Activated naive CD4-positive, alpha-beta T cell treated with anti-CD3 and anti-CD28 coated beads for 36 hours (primary cell): Measurements from ENCODE around the gene ENO2. TPM values are rescaled to one million over a fixed set of nuclear protein-coding genes. Genes with fewer than 3 reads are reported as not detected.
"Not testable (repeated sequence)": the region's sequence is repeated elsewhere in the genome, so short reads cannot be mapped to it uniquely, and the experiment has no call there.

Experiments
- CTCF ChIA-PET: fragments of 350-600 bp; sonication (Branson Sonifier 250); formaldehyde crosslinking; loops from one replicate; lab custom pipeline; 2021; ENCODE audit warnings: antibody characterized with exemption; lab: Charles Lee
- DNase-seq: peaks from one replicate; pipeline ENCODE4 v3.0.0-alpha.2; 2020
- H3K27ac Mint-ChIP-seq: one replicate; pipeline ENCODE4 v1.8.0; 2021; ENCODE audit warnings: mild to moderate bottlenecking, mixed read lengths
- H3K27me3 Mint-ChIP-seq: one replicate; pipeline ENCODE4 v1.8.0; 2021; ENCODE audit warnings: low read depth, mixed read lengths
- H3K36me3 Mint-ChIP-seq: one replicate; pipeline ENCODE4 v1.8.0; 2021; ENCODE audit warnings: low read depth, mixed read lengths
- H3K4me1 Mint-ChIP-seq: one replicate; pipeline ENCODE4 v1.8.0; 2021; ENCODE audit warnings: low read depth, mixed read lengths
- H3K4me3 Mint-ChIP-seq: one replicate; pipeline ENCODE4 v1.8.0; 2021; ENCODE audit warnings: mild to moderate bottlenecking, moderate library complexity, mixed read lengths
- H3K9me3 Mint-ChIP-seq: one replicate; pipeline ENCODE4 v1.8.0; 2021; ENCODE audit warnings: mixed read lengths
- intact Hi-C: fragments of 100-400 bp; cut with micrococcal nuclease; formaldehyde crosslinking; loops from one replicate; pipeline ENCODE4 v1.15.1; 2023
- total RNA-seq, 2 experiments: library from RNA; stranded (reverse); gene quantifications; one replicate each; pipeline ENCODE4 v1.2.3, GENCODE V29; 2021

The ENO2 gene
- 100 to 1,000 TPM; 128 to 131 TPM for total RNA-seq

- Mint-ChIP-seq H3K4me1 (peaks cover 35% of the 10 kb centered on the region), H3K27ac (peak within 1 kb of the TSS; percentile 71), H3K36me3 (peaks cover 15% of the 10 kb centered on the region), H3K4me3 (peak within 1 kb of the TSS; percentile 89), H3K27me3 (no peaks in the 10 kb centered on the region), H3K9me3 (no peaks in the 10 kb centered on the region)
- intact Hi-C loops = loop anchor here (1.0 kb wide), 3 partner anchors 10 to 41 kb away; partner anchors contain the start of genes LRRC23 and SPSB2
- CTCF ChIA-PET = interaction anchor here (0.6 to 2.0 kb wide), 5 partner anchors 17 to 50 kb away, joined by 3 to 7 read pairs (median 3); partner anchors contain the start of genes C12orf57, RNU7-1 and SPSB2
- DNase-seq = peak; percentile 86
These were observed at the start of gene ENO2 for GRCh38 chr12:6914246-6914946. Gene ENO2 (plus strand): TSS chr12:6914580. CDS start chr12:6915833, 1,253 bp downstream.

DNA sequence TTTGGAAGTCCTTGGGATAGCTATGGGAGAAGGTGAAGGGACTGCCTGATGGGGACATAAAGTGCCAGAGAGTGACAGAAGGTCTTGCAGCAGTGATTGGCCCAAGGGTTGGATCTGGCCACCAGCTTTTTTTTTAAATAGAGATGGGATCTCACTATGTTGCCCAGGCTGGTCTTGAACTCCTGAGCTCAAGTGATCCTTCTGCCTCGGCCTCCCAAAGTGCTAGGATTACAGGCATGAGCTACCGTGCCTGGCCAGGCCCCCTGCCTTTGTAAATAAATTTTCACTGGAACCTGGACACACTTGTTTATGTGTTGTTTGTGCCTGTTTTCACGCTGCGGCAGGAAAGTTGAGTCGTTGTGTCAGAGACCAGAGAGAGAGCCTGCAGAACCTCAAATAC is 49.1 kb upstream of the ENO2 start:
- Mint-ChIP-seq H3K4me1 (peaks cover 30% of the 10 kb centered on the region), H3K36me3 (peaks cover 53% of the 10 kb centered on the region), H3K27ac (peak overlapping the region; percentile 10)
- CTCF ChIA-PET = interaction anchor here (0.7 to 3.4 kb wide), 3 partner anchors 13 to 112 kb away, joined by 3 to 18 read pairs (median 3); partner anchors contain the start of genes CDCA3, MLF2 and USP5
- H3K27me3 Mint-ChIP-seq, intact Hi-C loops, H3K4me3 Mint-ChIP-seq, H3K9me3 Mint-ChIP-seq, DNase-seq: not testable (repeated sequence)

DNA sequence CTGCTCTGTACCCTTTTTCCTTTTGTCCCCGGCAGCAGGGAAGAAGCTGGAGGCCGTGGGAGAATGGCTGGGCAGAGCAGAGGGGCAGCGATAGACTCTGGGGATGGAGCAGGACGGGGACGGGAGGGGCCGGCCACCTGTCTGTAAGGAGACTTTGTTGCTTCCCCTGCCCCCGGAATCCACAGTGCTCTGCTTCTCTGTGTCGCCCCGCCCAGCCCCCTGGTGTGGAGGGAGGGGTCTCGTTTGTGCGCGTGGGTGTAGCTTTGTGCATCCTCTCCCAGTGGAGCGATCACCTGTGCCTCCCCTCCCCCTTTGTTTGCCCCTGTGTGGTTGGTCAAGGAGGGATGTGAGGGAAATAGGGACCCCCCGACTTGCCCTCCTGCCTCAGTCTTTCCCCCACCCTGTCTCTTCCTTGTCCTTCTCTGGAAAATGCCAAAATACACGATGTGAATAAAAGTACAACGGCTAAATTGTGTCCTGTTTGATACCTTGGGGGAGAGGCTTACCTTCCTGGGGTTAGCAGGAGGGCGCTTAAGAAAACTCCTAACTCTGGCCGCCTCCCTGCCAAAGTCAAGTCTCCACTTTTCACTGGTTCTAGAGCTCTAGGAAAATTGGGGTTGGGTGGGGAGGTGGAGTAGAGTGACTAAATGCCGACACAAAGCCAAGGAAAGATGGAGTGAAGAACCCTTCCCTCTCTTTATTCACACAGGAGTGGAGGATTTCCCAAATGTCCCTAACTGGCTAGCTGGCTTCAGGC is 48.0 kb upstream of the ENO2 start:
- CTCF ChIA-PET = interaction anchor here (0.9 to 3.4 kb wide), 2 partner anchors 14 to 74 kb away, joined by 3 to 18 read pairs; partner anchors contain the start of genes CDCA3 and USP5
- Mint-ChIP-seq H3K4me3 (peak overlapping the region; percentile 98), H3K27me3 (no peaks in the 10 kb centered on the region), H3K36me3 (peaks cover 47% of the 10 kb centered on the region), H3K9me3 (no peaks in the 10 kb centered on the region), H3K4me1 (peaks cover 41% of the 10 kb centered on the region), H3K27ac (no peak overlapping the region)
- DNase-seq = no peak
- intact Hi-C loops = no loop called here

- Mint-ChIP-seq H3K36me3 (peaks cover 50% of the 10 kb centered on the region), H3K4me3 (peak overlapping the region; percentile 98), H3K27me3 (no peaks in the 10 kb centered on the region), H3K4me1 (peaks cover 47% of the 10 kb centered on the region), H3K27ac (peak overlapping the region; percentile 94), H3K9me3 (no peaks in the 10 kb centered on the region)
- intact Hi-C loops = loop anchor here (1.0 kb wide), 1 partner anchor 114 kb away; the partner anchor contains the start of gene MLF2
- no peak for DNase-seq
- CTCF ChIA-PET = interaction anchor here (0.9 to 3.4 kb wide), 3 partner anchors 15 to 75 kb away, joined by 3 to 18 read pairs (median 6); partner anchors contain the start of genes CDCA3 and USP5
These were observed 47.4 kb upstream of the ENO2 start for GRCh38 chr12:6866920-6867412.

GRCh38 chr12:6867413-6868210 is 46.8 kb upstream of the ENO2 start, which contains the start of gene TPI1:
Gene TPI1 (plus strand): TSS chr12:6867531. CDS start chr12:6867567, 36 bp downstream.
- Mint-ChIP-seq H3K27me3 (no peaks in the 10 kb centered on the region), H3K27ac (peak within 1 kb of the TSS; percentile 94), H3K4me3 (peak within 1 kb of the TSS; percentile 98), H3K4me1 (peaks cover 52% of the 10 kb centered on the region), H3K36me3 (peaks cover 51% of the 10 kb centered on the region), H3K9me3 (no peaks in the 10 kb centered on the region)
- intact Hi-C loops = loop anchor here (1.0 to 2.0 kb wide), 3 partner anchors 57 to 225 kb away; partner anchors contain the start of genes C1R and MLF2
- CTCF ChIA-PET = interaction anchor here (0.9 to 3.4 kb wide), 4 partner anchors 15 to 76 kb away, joined by 3 to 18 read pairs (median 5); partner anchors contain the start of genes CDCA3 and USP5
- DNase-seq = peak; percentile 79

GRCh38 chr12:6868211-6869048 is 46.0 kb upstream of the ENO2 start:
- Mint-ChIP-seq H3K9me3 (no peaks in the 10 kb centered on the region), H3K27ac (peak overlapping the region; percentile 92), H3K27me3 (no peaks in the 10 kb centered on the region), H3K4me3 (peak overlapping the region; percentile 98), H3K4me1 (peaks cover 52% of the 10 kb centered on the region), H3K36me3 (peaks cover 49% of the 10 kb centered on the region)
- no peak for DNase-seq
- CTCF ChIA-PET = interaction anchor here (0.9 to 1.8 kb wide), 11 partner anchors 13 to 114 kb away, joined by 3 to 19 read pairs (median 4); partner anchors contain the start of genes CDCA3 and USP5
- intact Hi-C loops = loop anchor here (1.0 to 2.0 kb wide), 4 partner anchors 23 to 241 kb away; partner anchors contain the start of genes C1R and C1RL

DNA sequence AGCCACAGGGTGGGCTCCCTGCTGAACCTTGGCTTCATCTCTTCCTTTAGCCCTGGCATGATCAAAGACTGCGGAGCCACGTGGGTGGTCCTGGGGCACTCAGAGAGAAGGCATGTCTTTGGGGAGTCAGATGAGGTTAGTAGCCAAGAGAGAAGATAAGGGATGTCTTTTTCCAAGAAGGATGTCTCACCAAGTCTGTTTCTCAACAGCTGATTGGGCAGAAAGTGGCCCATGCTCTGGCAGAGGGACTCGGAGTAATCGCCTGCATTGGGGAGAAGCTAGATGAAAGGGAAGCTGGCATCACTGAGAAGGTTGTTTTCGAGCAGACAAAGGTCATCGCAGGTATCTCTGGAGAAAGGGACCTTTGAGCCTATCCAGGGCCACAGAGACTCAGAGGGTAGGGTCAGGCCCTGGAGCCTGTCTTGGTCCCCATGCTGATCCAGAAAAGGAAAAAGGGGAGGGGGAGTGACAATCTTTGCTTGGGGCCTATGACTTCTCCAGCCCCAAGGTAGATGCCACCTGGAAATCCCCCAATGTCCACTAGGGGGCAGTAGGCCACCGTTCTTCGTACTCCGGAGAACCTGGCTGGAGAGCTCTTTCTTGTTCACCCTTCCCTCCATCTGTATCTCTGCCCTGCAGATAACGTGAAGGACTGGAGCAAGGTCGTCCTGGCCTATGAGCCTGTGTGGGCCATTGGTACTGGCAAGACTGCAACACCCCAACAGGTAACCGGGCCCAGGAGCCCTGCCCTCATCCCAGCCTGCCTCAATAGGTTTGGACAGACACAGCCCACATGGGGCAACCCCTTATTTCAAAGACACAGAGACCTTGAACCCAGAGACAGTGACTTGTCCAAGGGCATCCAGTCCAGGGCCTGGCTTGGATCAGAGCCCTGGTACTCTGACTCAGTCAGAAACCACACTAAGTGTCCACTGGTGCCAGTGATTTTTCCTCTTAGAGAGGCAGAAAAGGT is 45.0 kb upstream of the ENO2 start:
- CTCF ChIA-PET = interaction anchor here (0.5 to 1.8 kb wide), 17 partner anchors 10 to 269 kb away, joined by 3 to 19 read pairs (median 3); partner anchors contain the start of genes CDCA3 and USP5
- DNase-seq = peak; percentile 93
- Mint-ChIP-seq H3K4me1 (peaks cover 56% of the 10 kb centered on the region), H3K27ac (peak overlapping the region; percentile 92), H3K4me3 (peak overlapping the region; percentile 98), H3K36me3 (peaks cover 43% of the 10 kb centered on the region), H3K27me3 (no peaks in the 10 kb centered on the region), H3K9me3 (no peaks in the 10 kb centered on the region)
- intact Hi-C loops = loop anchor here (1.0 to 5.0 kb wide), 6 partner anchors 22 to 1158 kb away; partner anchors contain the start of genes C1R, C1RL and PTPN6

DNA sequence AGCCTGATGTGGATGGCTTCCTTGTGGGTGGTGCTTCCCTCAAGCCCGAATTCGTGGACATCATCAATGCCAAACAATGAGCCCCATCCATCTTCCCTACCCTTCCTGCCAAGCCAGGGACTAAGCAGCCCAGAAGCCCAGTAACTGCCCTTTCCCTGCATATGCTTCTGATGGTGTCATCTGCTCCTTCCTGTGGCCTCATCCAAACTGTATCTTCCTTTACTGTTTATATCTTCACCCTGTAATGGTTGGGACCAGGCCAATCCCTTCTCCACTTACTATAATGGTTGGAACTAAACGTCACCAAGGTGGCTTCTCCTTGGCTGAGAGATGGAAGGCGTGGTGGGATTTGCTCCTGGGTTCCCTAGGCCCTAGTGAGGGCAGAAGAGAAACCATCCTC is 44.1 kb upstream of the ENO2 start:
- Mint-ChIP-seq H3K27ac (peak overlapping the region; percentile 92), H3K36me3 (peaks cover 41% of the 10 kb centered on the region), H3K4me1 (peaks cover 56% of the 10 kb centered on the region)
- not testable (repeated sequence) for H3K9me3 Mint-ChIP-seq, H3K4me3 Mint-ChIP-seq, DNase-seq, H3K27me3 Mint-ChIP-seq
- intact Hi-C loops = loop anchor here (5.0 kb wide), 2 partner anchors 82 to 1157 kb away; partner anchors contain the start of gene PTPN6
- CTCF ChIA-PET = interaction anchor here (1.3 to 1.5 kb wide), 3 partner anchors 11 to 62 kb away, joined by 3 to 7 read pairs (median 4); no protein-coding TSS in a partner anchor

- peaks cover 40% of the 10 kb centered on the region for H3K36me3 Mint-ChIP-seq
- peaks cover 56% of the 10 kb centered on the region for H3K4me1 Mint-ChIP-seq
- peak overlapping the region; percentile 88 for H3K4me3 Mint-ChIP-seq
- no peaks in the 10 kb centered on the region for H3K27me3 Mint-ChIP-seq
- CTCF ChIA-PET = interaction anchor here (0.6 to 3.8 kb wide), 15 partner anchors 11 to 420 kb away, joined by 3 to 33 read pairs (median 7); partner anchors contain the start of genes C12orf57, CDCA3, RNU7-1 and USP5
- peak overlapping the region; percentile 81 for H3K27ac Mint-ChIP-seq
- intact Hi-C loops = loop anchor here (5.0 kb wide), 2 partner anchors 81 to 1156 kb away; partner anchors contain the start of gene PTPN6
- DNase-seq = peak; percentile 51
- H3K9me3 Mint-ChIP-seq = no peaks in the 10 kb centered on the region
These were observed 43.1 kb upstream of the ENO2 start for GRCh38 chr12:6871052-6871957.
